Stimulated activated CD4-positive, alpha-beta T cell treated with anti-CD3 and anti-CD28 coated beads, Interleukin-4, amount 100 ng/mL, for 4 hours (primary cell): Measurements from ENCODE around the gene POC1A.
"Not testable (repeated sequence)": the region's sequence is repeated elsewhere in the genome, so short reads cannot be mapped to it uniquely, and the experiment has no call there.

Experiments used
- DNase-seq, 2 experiments: peaks; one replicate each; pipeline ENCODE4 v3.0.0-alpha.2; 2020

Gene POC1A

GRCh38 chr3:52183786-52184445, 29.7 kb upstream of the POC1A start:
- no peak for DNase-seq

GRCh38 chr3:52182691-52183090, 28.5 kb upstream of the POC1A start:
- DNase-seq = no peak

- no peak for DNase-seq
Measured at GRCh38 chr3:52182196-52182595, 28.0 kb upstream of the POC1A start.

GRCh38 chr3:52181543-52181942, 27.3 kb upstream of the POC1A start:
- DNase-seq = no peak

GRCh38 chr3:52178537-52178936, 24.3 kb upstream of the POC1A start:
- DNase-seq = no peak

GRCh38 chr3:52178126-52178525, 23.9 kb upstream of the POC1A start:
- DNase-seq = not testable (repeated sequence)

GRCh38 chr3:52177701-52178042, 23.4 kb upstream of the POC1A start:
- no peak for DNase-seq

GRCh38 chr3:52176951-52177700, 22.9 kb upstream of the POC1A start:
- DNase-seq = no peak

GRCh38 chr3:52176180-52176752, 22.0 kb upstream of the POC1A start:
- DNase-seq = no peak

- DNase-seq = no peak
Measured at GRCh38 chr3:52175416-52176179, 21.4 kb upstream of the POC1A start.

GRCh38 chr3:52174896-52175295, 20.7 kb upstream of the POC1A start:
- no peak for DNase-seq

GRCh38 chr3:52173101-52173500, 18.9 kb upstream of the POC1A start:
- DNase-seq = no peak

- no peak for DNase-seq
Measured at GRCh38 chr3:52172262-52172757, 18.1 kb upstream of the POC1A start.

- no peak for DNase-seq
Measured at GRCh38 chr3:52171514-52172261, 17.5 kb upstream of the POC1A start.

- not testable (repeated sequence) for DNase-seq
Measured at GRCh38 chr3:52170217-52170616, 16.0 kb upstream of the POC1A start.

- no peak for DNase-seq
Measured at GRCh38 chr3:52167240-52167639, 13.0 kb upstream of the POC1A start.

GRCh38 chr3:52162250-52162872, 8.1 kb upstream of the POC1A start:
- DNase-seq = no peak

GRCh38 chr3:52159503-52159902, 5.3 kb upstream of the POC1A start:
- no peak for DNase-seq

- no peak for DNase-seq
Measured at GRCh38 chr3:52155912-52156311, 1.7 kb upstream of the POC1A start.

GRCh38 chr3:52153389-52154096, 680 bp downstream of the POC1A start:
- no peak for DNase-seq

GRCh38 chr3:52151991-52152390, 2.2 kb downstream of the POC1A start:
- DNase-seq = not testable (repeated sequence)
